Activated T-cell treated with anti-CD3 and anti-CD28 coated beads, Interleukin-2, amount 50 U/mL, for 1 hour (primary cell): ENCODE measurements around the gene CYBB.

Source experiments
- DNase-seq: peaks from one replicate; pipeline ENCODE4 v3.0.0-alpha.2; 2020

The CYBB gene

GRCh38 chrX:37846141-37846540 lies 66.3 kb downstream of the CYBB start:
- DNase-seq: no peak

- DNase-seq: no peak
Measured at GRCh38 chrX:37846558-37846933, 66.7 kb downstream of the CYBB start.

GRCh38 chrX:37846934-37847732 lies 67.3 kb downstream of the CYBB start, which contains the start of gene DYNLT3:
DYNLT3 (minus strand) TSS chrX:37847571; CDS start chrX:37847510, 61 bp downstream.
- DNase-seq: peak; percentile 79

GRCh38 chrX:37847733-37848197 lies 67.9 kb downstream of the CYBB start:
- no peak for DNase-seq

- DNase-seq: no peak
Measured at GRCh38 chrX:37854148-37854547, 74.3 kb downstream of the CYBB start.

GRCh38 chrX:37854748-37855147 lies 74.9 kb downstream of the CYBB start:
- no peak for DNase-seq

- DNase-seq: no peak
Measured at GRCh38 chrX:37860721-37861120, 80.9 kb downstream of the CYBB start.

- no peak for DNase-seq
Measured at GRCh38 chrX:37862851-37863250, 83.0 kb downstream of the CYBB start.
